GM18867 (cell line): Measurements from ENCODE around the gene SLCO4A1.

ENCODE experiments used
- ATAC-seq: cut with Tn5 transposase; IDR thresholded peaks from one replicate; pipeline ENCODE4 v1.9.1; 2021; ENCODE audit warnings: mild to moderate bottlenecking, moderate library complexity; ENCODE audit not compliant: unreplicated experiment

SLCO4A1 gene, protein sequence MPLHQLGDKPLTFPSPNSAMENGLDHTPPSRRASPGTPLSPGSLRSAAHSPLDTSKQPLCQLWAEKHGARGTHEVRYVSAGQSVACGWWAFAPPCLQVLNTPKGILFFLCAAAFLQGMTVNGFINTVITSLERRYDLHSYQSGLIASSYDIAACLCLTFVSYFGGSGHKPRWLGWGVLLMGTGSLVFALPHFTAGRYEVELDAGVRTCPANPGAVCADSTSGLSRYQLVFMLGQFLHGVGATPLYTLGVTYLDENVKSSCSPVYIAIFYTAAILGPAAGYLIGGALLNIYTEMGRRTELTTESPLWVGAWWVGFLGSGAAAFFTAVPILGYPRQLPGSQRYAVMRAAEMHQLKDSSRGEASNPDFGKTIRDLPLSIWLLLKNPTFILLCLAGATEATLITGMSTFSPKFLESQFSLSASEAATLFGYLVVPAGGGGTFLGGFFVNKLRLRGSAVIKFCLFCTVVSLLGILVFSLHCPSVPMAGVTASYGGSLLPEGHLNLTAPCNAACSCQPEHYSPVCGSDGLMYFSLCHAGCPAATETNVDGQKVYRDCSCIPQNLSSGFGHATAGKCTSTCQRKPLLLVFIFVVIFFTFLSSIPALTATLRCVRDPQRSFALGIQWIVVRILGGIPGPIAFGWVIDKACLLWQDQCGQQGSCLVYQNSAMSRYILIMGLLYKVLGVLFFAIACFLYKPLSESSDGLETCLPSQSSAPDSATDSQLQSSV

GRCh38 chr20:62642051-62642665, at the start of gene SLCO4A1:
Gene SLCO4A1 (plus strand): TSS chr20:62642503. CDS start chr20:62656455, 13,952 bp downstream.
- peak; percentile 59 for ATAC-seq

GRCh38 chr20:62592506-62593177, 49.7 kb upstream of the SLCO4A1 start:
- ATAC-seq: no peak

GRCh38 chr20:62593616-62594015, 48.7 kb upstream of the SLCO4A1 start:
- ATAC-seq: no peak

DNA sequence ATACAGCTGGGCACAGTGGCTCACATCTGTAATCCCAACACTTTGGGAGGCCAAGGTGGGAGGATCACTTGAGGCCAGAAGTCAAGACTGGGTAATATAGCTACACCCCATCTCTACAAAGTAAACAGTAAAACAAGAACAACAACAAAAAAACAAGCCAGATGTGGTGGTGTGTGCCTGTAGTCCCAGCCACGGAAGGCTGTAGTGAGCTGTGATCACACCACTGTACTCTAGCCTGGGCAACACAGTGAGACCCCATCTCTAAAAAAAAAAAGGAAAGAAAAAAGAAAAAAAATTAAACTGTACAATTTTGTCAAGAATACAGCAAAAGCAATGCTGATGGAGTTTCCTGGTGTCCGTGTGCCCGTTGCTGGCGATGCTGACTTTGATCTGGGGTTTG, 47.2 kb upstream of the SLCO4A1 start:
- ATAC-seq: no peak

- no peak for ATAC-seq
Measured at GRCh38 chr20:62595491-62595890, 46.8 kb upstream of the SLCO4A1 start.

DNA sequence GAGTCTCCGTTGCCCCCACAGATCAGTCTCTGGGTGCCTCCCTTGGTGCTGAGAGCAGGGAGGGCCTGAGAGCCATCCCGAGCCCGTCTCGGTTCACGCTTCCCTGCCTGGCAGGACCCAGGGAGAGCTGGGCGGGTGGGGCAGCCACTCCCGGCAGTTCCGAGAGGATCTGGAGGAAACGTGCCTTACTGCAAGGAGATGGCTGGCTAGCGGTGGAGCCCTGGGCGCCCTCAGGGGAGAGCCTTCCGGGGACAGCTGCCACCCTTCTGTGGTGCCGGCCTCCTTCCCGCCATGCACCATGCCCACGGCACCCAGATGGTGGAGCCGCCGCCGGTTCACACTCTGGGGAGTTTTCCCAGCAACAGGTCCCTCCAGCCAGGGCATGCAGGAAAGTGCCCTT, 45.8 kb upstream of the SLCO4A1 start:
- ATAC-seq: no peak

- no peak for ATAC-seq
Measured at GRCh38 chr20:62596921-62597320, 45.4 kb upstream of the SLCO4A1 start.

- no peak for ATAC-seq
Measured at GRCh38 chr20:62597416-62598115, 44.7 kb upstream of the SLCO4A1 start.

DNA sequence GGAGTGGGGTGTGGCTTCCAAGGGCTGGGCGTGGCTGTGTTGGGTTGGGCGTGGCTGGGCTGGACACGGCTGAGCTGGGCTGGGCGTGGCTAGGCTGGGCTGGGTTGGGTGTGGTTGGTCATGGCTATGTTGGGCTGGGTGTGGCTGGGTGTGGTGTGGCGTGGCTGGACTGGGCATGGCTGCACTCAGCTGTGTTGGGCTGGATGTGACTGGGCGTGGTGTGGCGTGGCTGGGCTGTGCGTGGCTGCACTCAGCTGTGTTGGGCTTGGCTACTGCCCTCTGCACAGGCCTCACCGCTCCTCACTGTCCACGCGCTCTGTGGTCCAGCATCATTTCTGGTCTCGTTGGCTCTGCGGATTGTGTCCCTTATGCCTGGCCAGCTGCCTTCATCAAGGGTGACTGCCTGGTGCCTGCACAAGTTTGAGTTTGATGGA, 43.5 kb upstream of the SLCO4A1 start:
- no peak for ATAC-seq

DNA sequence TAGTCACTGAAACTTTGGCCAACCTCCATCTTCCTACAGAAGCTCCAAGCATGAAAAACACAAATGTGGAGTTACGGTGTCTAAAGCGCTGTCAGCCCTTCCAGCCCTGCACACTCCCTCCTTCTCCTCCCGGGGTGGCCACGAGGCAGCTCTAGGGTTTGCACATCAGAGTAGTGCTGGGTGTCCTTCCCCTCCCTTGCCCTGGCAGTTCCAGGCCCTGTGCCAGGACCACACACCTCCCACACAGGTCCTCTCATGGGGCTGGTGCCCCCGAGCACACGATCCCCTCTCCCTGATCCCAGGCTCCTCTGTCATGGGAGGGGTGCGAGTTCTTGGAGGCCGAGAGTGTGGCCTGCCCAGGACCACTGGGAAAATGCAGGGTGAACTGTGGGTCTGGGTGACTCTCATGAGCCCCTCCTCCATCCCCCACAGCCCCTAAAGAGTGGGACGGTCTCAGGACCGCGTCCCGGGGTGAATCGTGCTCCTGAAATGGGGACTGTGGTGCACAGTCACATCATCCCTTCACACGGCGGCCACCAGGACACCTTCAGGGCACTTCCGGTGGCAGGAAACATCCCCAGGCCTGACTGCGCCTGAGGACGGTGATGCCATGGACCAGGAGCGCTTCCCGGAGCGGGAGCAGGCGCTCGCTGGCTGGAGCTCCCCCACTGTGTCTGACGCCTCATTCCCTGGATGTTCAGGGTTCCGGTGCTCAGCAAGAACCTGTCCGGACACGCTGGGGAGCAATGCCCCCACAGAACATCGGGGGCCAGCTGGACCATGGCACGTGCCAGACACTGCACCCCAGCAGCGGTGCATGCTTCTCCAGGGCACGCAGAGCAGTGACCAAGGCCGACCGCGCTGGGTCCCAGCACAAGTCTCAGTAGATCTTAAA, 42.8 kb upstream of the SLCO4A1 start:
- no peak for ATAC-seq

GRCh38 chr20:62601172-62601571, 41.1 kb upstream of the SLCO4A1 start:
- no peak for ATAC-seq

DNA sequence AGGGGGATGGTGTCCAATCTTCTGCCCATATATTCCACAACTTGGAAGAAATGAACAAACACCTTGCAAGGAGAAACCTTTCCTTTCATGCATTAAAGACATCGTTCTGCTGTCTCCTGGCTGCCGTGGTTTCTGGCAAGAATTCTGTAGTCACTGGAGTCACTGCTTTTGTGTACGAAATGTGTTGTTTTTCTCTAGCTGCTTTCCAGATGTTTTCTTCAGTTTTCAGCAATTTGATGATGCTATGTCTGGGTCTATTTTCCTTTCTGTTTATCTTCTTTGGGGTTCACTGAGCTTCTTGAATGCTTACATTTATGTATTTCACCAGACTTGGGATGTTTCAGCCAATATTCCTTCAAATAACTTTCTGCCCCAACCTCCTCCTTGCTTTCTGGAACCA, 40.6 kb upstream of the SLCO4A1 start:
- no peak for ATAC-seq

- ATAC-seq: no peak
Measured at GRCh38 chr20:62602550-62602949, 39.8 kb upstream of the SLCO4A1 start.

GRCh38 chr20:62603021-62603906, 39.0 kb upstream of the SLCO4A1 start:
- no peak for ATAC-seq

GRCh38 chr20:62603907-62604785, 38.2 kb upstream of the SLCO4A1 start:
- ATAC-seq: no peak

DNA sequence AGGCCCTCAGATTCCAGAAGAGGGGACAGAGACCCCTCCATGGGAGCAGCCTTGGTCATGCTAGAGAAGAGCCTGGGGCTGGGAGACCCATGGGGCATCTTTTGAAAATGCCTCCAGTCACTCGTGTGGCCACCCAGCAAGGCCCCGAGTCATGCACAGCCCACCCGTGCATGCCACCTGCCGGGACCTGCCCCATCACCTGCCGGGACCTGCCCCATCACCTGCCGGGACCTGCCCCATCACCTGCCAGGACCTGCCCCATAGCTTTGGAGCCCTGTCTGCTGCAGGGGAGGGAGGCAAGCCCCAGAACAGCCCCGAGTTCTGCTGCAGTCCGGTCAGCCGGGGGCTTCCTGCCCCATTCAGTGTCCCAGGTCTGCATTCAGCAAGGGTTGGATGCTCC, 37.5 kb upstream of the SLCO4A1 start:
- no peak for ATAC-seq

- ATAC-seq: no peak
Measured at GRCh38 chr20:62605236-62605943, 36.9 kb upstream of the SLCO4A1 start.
